ENCODE data around the gene RRP12. TPM values are rescaled to one million over a fixed set of nuclear protein-coding genes. Genes with fewer than 3 reads are reported as not detected.

Gene RRP12
- total and polyA plus RNA-seq, 3 experiments from 2014 or later = 11.6 to 111 (median 102) TPM

GRCh38 chr10:97329766-97330165 is 71.4 kb downstream of the RRP12 start:
- Mint-ChIP-seq H3K36me3 (peaks cover 0 to 42% (median 7%) of the 10 kb centered on the region in 3 donors), H3K27ac (peak overlapping the region in 5 of 8 donors; percentile 2 to 78 (median 29)), H3K9me3 (peaks cover 0 to 2% (median 0%) of the 10 kb centered on the region in 5 donors), H3K4me3 (peak overlapping the region in 1 of 7 donors; percentile 88), H3K27me3 (peaks cover 0 to 2% of the 10 kb centered on the region in 2 donors), H3K4me1 (peaks cover 42 to 59% (median 57%) of the 10 kb centered on the region in 3 donors)
- Histone ChIP-seq H3K27ac (ENCODE audit: low read depth, low read length) (no peak overlapping the region), H3K9me3 (ENCODE audit: low read length) (no peaks in the 10 kb centered on the region), H3K4me1 (ENCODE audit: insufficient read depth, low read length) (peaks cover 28% of the 10 kb centered on the region), H3K27me3 (ENCODE audit: insufficient read depth, low read length, poor library complexity, severe bottlenecking) (no peaks in the 10 kb centered on the region), H3K4me3 (ENCODE audit: low read length) (no peak overlapping the region), H3K36me3 (ENCODE audit: insufficient read depth, low read length) (no peaks in the 10 kb centered on the region)
- DNase-seq = no peak
- ChIA-PET POLR2A (no interaction called here), CTCF (interaction anchor here (1.5 to 5.7 kb wide), 2 partner anchors 10 to 51 kb away, joined by 4 to 41 read pairs; partner anchors contain the start of gene FRAT1)

GRCh38 chr10:97328646-97329453 is 72.3 kb downstream of the RRP12 start:
- H3K36me3 Mint-ChIP-seq = peaks cover 0 to 42% (median 7%) of the 10 kb centered on the region in 3 donors

GRCh38 chr10:97327348-97328294 is 73.5 kb downstream of the RRP12 start:
- DNase-seq = no peak
- H3K4me3 Mint-ChIP-seq = peak overlapping the region in 1 of 7 donors; percentile 68
- peaks cover 0 to 34% (median 4%) of the 10 kb centered on the region in 3 donors for H3K36me3 Mint-ChIP-seq
- Histone ChIP-seq H3K27me3 (ENCODE audit: insufficient read depth, low read length, poor library complexity, severe bottlenecking) (no peaks in the 10 kb centered on the region), H3K4me1 (ENCODE audit: insufficient read depth, low read length) (peaks cover 21% of the 10 kb centered on the region), H3K4me3 (ENCODE audit: low read length) (no peak overlapping the region), H3K27ac (ENCODE audit: low read depth, low read length) (no peak overlapping the region), H3K9me3 (ENCODE audit: low read length) (no peaks in the 10 kb centered on the region), H3K36me3 (ENCODE audit: insufficient read depth, low read length) (no peaks in the 10 kb centered on the region)
- H3K4me1 Mint-ChIP-seq = peaks cover 32 to 52% (median 49%) of the 10 kb centered on the region in 3 donors
- no peaks in the 10 kb centered on the region for H3K9me3 Mint-ChIP-seq
- H3K27ac Mint-ChIP-seq = peak overlapping the region in 7 of 8 donors; percentile 32 to 57 (median 37)
- POLR2A ChIA-PET = no interaction called here
- H3K27me3 Mint-ChIP-seq = no peaks in the 10 kb centered on the region
- CTCF ChIA-PET = interaction anchor here (0.6 to 1.7 kb wide), 2 partner anchors 49 to 154 kb away, joined by 4 to 5 read pairs; no protein-coding TSS in a partner anchor

More at GRCh38 chr10:97328646-97329453, 72.3 kb downstream of the RRP12 start:
- Mint-ChIP-seq H3K4me1 (peaks cover 42 to 59% (median 57%) of the 10 kb centered on the region in 3 donors), H3K27me3 (peaks cover 0 to 2% of the 10 kb centered on the region in 2 donors), H3K4me3 (peak overlapping the region in 1 of 7 donors; percentile 11), H3K27ac (peak overlapping the region in 5 of 8 donors; percentile 5 to 78 (median 37)), H3K9me3 (peaks cover 0 to 2% (median 0%) of the 10 kb centered on the region in 5 donors)
- ChIA-PET CTCF (interaction anchor here (5.7 kb wide), 1 partner anchor 10 kb away, joined by 41 read pairs; the partner anchor contains the start of gene FRAT1), POLR2A (interaction anchor here (1.4 kb wide), 1 partner anchor 9 kb away, joined by 6 read pairs; the partner anchor contains the start of gene FRAT1)
- no peaks in the 10 kb centered on the region for H3K27me3 ChIP-seq (ENCODE audit: insufficient read depth, low read length, poor library complexity, severe bottlenecking)
- H3K4me3 ChIP-seq (ENCODE audit: low read length) = no peak overlapping the region
- H3K27ac ChIP-seq (ENCODE audit: low read depth, low read length) = no peak overlapping the region
- no peak for DNase-seq
- no peaks in the 10 kb centered on the region for H3K9me3 ChIP-seq (ENCODE audit: low read length)
- peaks cover 28% of the 10 kb centered on the region for H3K4me1 ChIP-seq (ENCODE audit: insufficient read depth, low read length)
- no peaks in the 10 kb centered on the region for H3K36me3 ChIP-seq (ENCODE audit: insufficient read depth, low read length)

- Mint-ChIP-seq H3K4me3 (peak overlapping the region in 1 of 7 donors; percentile 50), H3K4me1 (peaks cover 32 to 49% (median 48%) of the 10 kb centered on the region in 3 donors), H3K27me3 (no peaks in the 10 kb centered on the region), H3K27ac (peak overlapping the region in 3 of 8 donors; percentile 24 to 47 (median 38)), H3K36me3 (peaks cover 0 to 20% (median 2%) of the 10 kb centered on the region in 3 donors), H3K9me3 (no peaks in the 10 kb centered on the region)
- POLR2A ChIA-PET = no interaction called here
- H3K27ac ChIP-seq (ENCODE audit: low read depth, low read length) = no peak overlapping the region
- no peak overlapping the region for H3K4me3 ChIP-seq (ENCODE audit: low read length)
- no peaks in the 10 kb centered on the region for H3K36me3 ChIP-seq (ENCODE audit: insufficient read depth, low read length)
- peaks cover 20% of the 10 kb centered on the region for H3K4me1 ChIP-seq (ENCODE audit: insufficient read depth, low read length)
- H3K9me3 ChIP-seq (ENCODE audit: low read length) = no peaks in the 10 kb centered on the region
- CTCF ChIA-PET = interaction anchor here (1.6 kb wide), 2 partner anchors 8 to 47 kb away, joined by 5 read pairs; no protein-coding TSS in a partner anchor
- DNase-seq = no peak
- no peaks in the 10 kb centered on the region for H3K27me3 ChIP-seq (ENCODE audit: insufficient read depth, low read length, poor library complexity, severe bottlenecking)
Measured at GRCh38 chr10:97325754-97326153, 75.4 kb downstream of the RRP12 start.

GRCh38 chr10:97323501-97323900 is 77.6 kb downstream of the RRP12 start:
- no peaks in the 10 kb centered on the region for H3K9me3 ChIP-seq (ENCODE audit: low read length)
- no peak overlapping the region for H3K4me3 ChIP-seq (ENCODE audit: low read length)
- Mint-ChIP-seq H3K9me3 (no peaks in the 10 kb centered on the region), H3K27ac (peak overlapping the region in 1 of 8 donors; percentile 64), H3K4me1 (peaks cover 37 to 45% (median 40%) of the 10 kb centered on the region in 3 donors), H3K27me3 (no peaks in the 10 kb centered on the region), H3K36me3 (peaks cover 0 to 21% (median 0%) of the 10 kb centered on the region in 3 donors), H3K4me3 (peak overlapping the region in 1 of 7 donors; percentile 54)
- peaks cover 23% of the 10 kb centered on the region for H3K4me1 ChIP-seq (ENCODE audit: insufficient read depth, low read length)
- H3K27ac ChIP-seq (ENCODE audit: low read depth, low read length) = no peak overlapping the region
- DNase-seq = no peak
- POLR2A ChIA-PET = no interaction called here
- no peaks in the 10 kb centered on the region for H3K36me3 ChIP-seq (ENCODE audit: insufficient read depth, low read length)
- CTCF ChIA-PET = interaction anchor here (2.9 kb wide), 1 partner anchor 9 kb away, joined by 12 read pairs; no protein-coding TSS in a partner anchor
- H3K27me3 ChIP-seq (ENCODE audit: insufficient read depth, low read length, poor library complexity, severe bottlenecking) = no peaks in the 10 kb centered on the region

- H3K9me3 Mint-ChIP-seq = no peaks in the 10 kb centered on the region
- H3K27me3 ChIP-seq (ENCODE audit: insufficient read depth, low read length, poor library complexity, severe bottlenecking) = no peaks in the 10 kb centered on the region
- CTCF ChIA-PET = interaction anchor here (0.6 to 2.9 kb wide), 3 partner anchors 11 to 43 kb away, joined by 3 to 12 read pairs (median 6); no protein-coding TSS in a partner anchor
- H3K4me3 ChIP-seq (ENCODE audit: low read length) = no peak overlapping the region
- peak overlapping the region; percentile 90 to 95 (median 91) for H3K4me3 Mint-ChIP-seq
- peaks cover 0 to 16% (median 0%) of the 10 kb centered on the region in 3 donors for H3K36me3 Mint-ChIP-seq
- H3K27ac Mint-ChIP-seq = peak overlapping the region; percentile 51 to 96 (median 86)
- POLR2A ChIA-PET = interaction anchor here (1.5 kb wide), 1 partner anchor 12 kb away, joined by 11 read pairs; no protein-coding TSS in a partner anchor
- no peaks in the 10 kb centered on the region for H3K36me3 ChIP-seq (ENCODE audit: insufficient read depth, low read length)
- no peaks in the 10 kb centered on the region for H3K9me3 ChIP-seq (ENCODE audit: low read length)
- H3K4me1 ChIP-seq (ENCODE audit: insufficient read depth, low read length) = peaks cover 23% of the 10 kb centered on the region
- H3K27me3 Mint-ChIP-seq = peaks cover 0 to 1% of the 10 kb centered on the region in 2 donors
- peaks cover 30 to 34% (median 32%) of the 10 kb centered on the region in 3 donors for H3K4me1 Mint-ChIP-seq
- no peak for DNase-seq
- H3K27ac ChIP-seq (ENCODE audit: low read depth, low read length) = no peak overlapping the region
Measured at GRCh38 chr10:97321804-97322190, 79.3 kb downstream of the RRP12 start.

Measured in CD8-positive, alpha-beta memory T cell (primary cell).